DMS153 treated with DMSO at 0.1 percent for 48 hours (cell line): ENCODE results near the gene RBMS3.

Experiments used
- DNase-seq: peaks from one replicate; lab custom pipeline; 2025; ENCODE audit not compliant: unreplicated experiment; lab: John Stamatoyannopoulos, UW

The RBMS3 gene

DNA sequence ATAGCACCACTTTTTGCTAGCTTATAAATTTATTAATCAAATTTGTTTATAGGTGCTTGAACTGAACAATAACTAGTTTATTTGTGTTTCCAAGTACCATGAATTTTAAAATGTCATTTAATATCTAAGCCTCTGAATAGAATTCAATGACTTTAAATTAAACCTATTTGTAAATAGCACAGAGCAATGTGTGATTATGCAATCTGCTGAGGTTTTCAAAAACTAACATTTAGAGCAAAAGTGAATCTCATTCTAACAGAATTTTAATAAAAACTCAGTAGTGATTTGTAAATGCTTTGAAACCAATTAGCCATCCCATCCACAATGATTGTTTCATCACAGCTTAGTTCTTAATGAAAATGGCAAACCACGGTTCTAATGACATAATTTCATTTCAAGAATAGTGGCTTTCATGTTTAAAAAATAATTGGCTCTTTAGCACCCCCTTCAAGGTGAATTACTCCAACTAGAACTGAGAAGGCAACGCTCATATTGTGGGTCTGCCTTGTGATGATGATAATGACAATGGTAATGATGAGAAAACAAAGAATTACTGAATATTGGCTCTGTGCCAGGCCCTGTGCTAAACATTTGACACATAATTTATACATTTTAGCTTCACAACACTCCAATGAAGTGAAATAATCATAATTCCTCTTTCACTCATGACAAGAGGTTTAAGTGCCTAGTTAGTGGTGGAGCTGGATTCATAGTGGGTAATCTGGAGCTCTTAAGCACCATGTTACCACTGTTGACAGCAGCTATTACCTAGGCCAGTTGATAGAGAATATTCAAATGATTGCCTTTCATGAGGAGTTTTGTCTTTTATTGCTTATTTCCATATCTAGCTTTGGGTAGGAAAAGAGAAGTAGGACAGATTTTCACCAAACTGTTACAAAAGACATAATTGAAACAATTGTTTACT, 145.7 kb downstream of the RBMS3 start:
- no peak for DNase-seq

DNA sequence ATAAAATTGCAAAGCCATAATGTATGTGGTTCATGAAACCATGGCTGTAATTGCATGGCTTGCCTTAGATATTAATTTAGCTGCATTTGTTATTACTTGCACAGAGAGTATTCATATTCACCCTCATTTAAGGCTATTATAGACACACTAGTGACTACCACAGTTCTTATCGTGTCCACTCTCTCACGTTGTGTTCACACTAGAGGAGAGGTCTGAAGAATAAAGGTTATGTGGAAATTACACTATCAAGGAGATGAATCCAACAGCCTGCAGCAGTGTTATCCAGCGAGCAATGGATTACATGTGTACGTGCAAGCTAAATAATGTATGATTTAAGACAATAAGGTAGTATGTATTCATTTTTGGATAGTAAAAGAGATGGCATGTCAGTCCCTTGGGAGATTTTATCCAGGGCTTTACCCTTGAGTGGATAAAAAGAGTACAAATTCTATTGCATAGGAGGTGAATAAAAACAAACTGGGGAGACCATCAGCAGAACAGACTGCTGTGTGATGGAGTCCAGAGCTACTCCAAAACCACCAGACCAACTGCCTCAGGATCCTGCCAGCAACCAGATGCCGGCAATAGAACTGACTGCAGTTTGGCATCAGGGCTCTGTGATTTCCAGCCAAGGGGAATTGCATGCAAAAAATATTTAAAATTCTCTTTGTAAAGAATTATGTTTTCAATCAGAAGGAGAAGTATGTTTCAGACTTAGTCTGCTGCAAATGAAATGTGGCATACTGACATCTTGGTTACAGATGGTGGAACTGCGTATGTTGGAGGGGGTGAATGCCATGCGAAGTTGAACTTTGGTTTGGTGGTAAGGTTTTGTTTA, 146.6 kb downstream of the RBMS3 start:
- DNase-seq, result no peak

DNA sequence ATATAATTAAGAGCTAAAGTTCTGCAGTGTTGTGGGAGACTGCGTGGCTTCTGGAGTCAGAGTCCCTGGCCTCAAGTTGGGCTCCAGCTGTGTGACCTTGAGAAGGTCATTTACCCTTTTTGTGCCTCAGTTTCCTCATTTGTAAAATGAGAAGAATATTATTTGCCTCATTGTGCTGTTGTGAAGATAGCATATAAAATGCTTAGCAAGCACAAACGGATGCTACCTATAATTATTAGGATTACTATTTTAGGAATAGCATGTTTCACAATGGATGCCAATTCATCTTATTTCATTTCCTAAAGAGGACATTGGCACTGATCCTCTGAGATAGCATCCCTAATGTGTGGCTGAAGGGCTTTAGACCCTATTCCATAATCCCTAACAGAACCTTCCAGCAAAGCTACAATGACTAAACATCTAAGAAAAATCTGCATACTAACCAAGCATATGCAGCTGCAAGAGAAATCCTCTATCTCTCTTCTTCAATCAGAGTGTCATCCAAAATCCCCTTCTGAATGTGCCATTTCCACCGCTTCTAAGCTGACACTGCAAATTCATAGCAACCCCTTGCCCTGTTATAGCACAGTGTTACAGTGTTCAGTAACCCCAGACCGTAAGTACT, 148.3 kb downstream of the RBMS3 start:
- DNase-seq, result no peak

DNA sequence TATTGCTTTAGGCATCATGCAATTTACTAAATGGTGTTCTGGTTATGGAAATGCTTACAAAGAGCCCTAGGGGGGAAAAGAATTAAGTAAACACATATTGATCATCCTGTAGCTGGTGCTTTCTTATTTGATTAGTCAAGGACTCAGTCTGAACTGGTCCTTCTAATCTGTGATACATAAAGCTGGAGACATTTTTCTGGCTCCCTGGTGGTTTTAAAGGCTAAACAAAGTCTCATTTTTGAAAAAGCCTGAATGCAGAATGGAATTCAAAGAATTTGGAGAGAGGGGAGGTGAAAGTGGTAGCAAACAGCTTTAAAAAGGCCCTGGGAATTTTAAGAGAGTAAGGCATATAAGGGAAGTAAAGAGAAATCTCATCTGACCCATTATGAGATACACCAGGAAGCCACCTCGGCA, 149.7 kb downstream of the RBMS3 start:
- DNase-seq, result no peak

DNA sequence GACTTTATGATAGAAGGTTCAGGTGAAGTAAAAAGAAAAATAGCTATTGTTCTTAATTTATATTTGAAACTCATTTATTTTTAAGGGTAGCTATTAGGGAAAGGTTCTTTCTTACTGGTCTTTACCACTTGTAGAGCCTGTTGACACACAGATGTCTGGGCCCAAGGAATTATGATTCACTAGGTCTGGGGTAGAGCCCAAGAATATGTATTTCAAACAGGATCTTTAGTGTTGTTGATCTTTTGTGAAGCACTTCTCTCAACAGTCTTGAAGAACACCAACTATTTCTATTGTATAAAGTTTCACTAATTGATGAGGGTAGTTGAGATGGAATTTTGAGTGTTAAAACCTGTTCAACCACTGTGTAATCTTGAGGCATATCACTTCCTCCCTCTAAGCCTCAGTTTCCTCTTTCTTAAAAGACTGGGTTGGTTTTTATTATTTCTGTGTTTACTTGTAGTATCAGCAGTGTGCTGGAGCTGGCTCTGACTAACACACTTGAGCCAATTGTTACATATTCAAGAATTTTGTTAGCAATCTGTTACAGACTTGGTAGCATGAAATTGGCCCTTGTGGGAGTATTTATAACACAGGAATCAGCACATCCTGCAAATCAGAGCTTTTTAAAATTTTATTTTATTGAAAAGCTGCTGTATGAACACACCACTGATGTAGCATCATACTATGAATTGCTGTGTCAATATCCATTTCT, 155.9 kb downstream of the RBMS3 start:
- DNase-seq, result no peak

DNA sequence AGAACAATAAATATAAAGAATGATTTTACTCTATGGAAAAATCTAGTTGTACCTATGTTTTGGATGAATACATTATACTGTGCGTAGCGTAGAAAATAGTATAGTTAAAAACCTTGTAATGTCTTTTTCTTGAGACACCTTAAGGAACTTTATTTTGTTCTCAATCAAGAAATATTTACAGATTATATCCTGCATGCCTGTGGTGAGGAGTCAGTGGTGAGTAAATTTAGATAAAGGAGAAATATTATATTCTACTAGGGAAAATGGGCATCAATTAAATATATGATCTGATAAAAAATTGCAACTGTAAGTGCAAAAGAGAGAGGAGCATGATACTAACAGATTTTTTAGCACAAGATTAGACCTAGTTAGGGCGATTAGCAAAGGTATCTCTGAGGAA, 157.7 kb downstream of the RBMS3 start:
- DNase-seq, result no peak

DNA sequence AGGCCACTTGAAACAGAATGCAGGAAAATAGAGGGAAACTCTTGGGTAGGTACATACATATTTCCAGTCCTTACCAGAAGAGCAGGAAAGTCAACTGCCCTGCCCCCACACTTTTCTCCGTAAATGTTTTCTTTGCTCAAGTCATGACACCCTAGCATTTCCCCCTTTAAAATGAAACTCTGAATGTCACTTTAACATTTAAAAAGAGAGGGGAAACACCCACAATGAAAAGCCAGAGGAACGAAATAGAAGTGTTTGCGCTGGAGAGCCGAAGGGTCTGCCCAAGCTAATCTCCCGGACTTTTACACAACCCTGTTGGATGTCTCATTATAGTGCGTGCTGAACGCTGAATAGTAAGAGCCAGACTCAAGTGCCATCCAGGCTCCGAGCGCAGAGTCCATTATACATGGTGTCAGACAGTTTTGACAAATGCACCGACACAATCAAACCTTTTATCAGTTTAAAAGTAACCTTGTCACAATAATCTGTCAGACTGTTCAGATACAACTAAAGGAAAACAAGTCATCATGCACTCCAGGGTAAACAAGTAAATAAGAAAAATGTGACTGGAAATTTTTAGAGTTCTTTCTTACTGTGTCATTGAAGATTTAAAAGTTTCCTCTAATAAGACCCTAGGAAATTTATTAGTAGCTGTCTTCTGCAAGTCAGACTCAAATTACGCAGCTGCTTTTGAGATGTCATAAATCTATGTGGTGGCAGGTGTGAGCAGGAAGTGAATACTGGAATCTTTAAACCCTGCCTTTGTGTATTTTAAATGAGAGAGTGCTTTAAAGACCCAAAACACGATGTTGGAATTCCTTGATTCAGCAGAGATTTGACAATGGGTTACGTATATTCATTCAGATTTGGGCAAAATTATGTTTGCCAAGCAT, 159.8 kb downstream of the RBMS3 start:
- DNase-seq, result peak; percentile 82

DNA sequence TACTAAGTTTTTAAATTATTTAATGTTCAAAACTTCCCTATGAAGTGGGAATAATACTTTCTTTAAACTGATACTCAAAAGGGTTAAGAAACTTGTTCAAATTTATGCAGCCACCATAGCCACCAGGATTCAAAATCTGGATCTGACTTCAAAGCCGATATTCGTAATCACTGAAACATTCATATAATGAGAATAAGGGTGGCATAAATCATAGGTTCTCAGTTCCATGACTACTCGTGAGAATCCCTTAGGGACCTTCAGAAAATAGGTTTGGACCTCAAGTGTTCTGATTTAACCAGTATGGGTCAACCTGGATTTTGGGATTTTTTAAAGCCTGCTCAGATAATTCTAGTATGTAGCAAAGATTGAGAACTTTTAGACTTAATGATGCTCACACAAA, 160.6 kb downstream of the RBMS3 start:
- no peak for DNase-seq

DNA sequence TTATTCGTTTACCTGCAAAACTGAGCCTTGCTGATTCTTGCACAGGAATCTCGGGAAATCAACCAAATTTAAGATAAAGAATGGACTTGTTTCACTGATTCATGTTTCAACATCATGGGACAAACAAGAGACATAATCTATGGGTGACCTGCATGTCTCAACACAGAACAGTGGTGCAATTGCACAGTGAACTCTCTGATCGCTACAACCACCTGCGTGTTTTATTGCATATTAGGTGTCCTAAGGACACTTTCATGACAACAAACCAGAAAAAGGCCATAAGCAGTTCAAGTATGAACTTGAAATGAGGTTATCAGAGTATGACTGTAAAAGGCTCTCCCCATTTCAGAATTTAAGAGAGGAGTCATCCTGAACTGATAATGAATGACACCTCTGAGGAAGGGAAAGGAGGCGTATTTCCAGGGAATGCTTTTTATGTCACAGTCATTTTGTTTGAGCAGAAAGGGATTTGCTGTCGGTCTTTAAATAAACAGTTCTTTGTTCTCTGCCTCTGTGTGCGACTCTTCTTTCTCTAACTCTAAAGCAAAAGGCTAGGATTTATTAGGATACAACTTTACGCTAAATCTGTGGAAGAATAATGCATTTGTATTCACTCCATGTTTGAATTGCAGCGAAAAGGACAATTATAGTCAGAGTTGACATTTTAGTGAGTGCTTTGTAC, 167.2 kb downstream of the RBMS3 start:
- peak; percentile 21 for DNase-seq

DNA sequence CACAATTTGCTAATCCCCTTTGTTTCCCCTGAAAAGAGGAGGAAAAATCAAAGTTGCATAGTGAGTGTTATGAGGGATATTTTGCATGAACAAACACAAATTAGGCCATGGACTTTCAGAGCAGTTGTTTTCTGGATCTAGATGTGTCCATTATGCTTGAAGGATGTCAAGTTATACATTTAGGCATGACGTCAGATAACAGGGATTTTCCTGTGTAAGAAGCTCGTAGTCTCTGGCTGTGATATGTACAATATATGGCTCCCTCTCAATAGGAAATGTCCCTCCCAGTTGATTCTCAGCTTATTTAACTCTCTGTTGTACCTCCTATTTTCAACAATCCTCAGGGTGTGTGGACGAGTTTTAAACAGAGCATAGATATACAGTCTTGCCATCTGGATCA, 171.0 kb downstream of the RBMS3 start:
- DNase-seq, result no peak

DNA sequence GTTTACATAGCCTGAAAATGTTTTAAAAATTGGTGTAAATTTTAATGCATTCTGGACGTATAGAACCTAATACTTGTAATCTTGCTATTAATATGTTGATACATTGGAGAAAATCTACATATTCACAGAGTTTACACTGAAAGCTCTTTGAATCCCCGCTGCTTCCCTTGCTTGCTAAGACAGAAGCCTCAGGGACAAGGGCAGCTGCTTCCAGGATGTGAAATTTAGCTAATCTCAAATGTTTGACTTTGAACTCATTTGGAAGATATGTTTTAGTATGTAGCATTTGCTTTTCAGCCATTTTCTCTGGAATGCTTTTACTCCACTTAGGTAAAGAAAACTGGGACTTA, 172.0 kb downstream of the RBMS3 start:
- DNase-seq, result no peak

DNA sequence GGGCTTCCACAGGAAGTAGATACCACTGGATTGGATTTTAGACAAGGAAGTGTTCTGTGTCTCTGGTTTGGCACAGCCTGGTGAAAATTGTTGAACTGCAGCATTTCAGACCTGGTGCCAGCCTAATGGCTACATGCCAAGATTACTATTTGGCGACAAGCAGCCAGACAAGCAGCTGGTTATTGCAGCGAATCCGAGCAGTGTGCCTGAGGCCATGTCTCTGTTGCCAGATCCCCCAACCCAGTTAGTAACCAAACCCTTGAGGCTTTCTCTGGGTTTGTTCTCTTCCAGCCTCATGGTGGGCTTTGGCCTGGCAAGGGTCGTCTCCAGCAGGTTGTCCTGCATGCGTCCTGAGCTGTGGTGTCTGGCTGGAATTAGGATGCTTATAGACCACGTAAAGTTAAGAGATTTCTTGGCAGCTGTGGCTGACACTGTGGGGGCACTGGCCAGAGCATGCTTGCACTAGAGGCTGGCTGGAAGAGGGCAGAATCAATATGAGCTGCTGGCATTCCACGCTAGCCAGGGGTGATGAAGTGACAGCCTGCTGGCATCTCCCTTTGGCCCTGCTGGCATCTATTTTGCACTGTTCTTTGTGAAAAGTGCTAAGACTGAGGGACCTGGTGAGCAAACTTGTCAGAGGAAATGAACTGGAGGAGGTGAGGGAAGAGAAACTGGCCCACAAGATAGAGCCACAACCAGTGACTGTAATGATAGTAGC, 172.6 kb downstream of the RBMS3 start:
- peak; percentile 10 for DNase-seq

DNA sequence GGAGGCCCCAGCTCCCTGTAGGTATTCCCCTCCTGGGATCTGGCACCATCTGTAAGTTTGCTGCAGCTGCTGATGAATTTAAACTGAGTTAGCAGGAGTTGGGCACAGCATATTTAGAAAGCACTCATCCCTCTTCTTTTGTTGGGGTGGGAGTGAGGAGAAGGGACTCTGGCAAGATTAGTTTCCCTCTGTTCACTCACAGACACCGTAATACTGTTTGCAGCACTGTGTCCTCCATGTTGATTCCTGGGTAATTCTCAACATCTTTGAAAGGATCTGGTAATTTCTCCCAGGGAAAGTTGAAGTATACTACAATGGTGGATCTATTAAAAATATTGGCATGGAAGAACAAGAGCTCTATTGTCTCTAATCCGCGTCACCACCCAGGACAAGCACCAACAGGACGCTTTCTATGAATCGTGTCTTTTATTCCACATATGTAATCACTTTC, 173.3 kb downstream of the RBMS3 start:
- no peak for DNase-seq

DNA sequence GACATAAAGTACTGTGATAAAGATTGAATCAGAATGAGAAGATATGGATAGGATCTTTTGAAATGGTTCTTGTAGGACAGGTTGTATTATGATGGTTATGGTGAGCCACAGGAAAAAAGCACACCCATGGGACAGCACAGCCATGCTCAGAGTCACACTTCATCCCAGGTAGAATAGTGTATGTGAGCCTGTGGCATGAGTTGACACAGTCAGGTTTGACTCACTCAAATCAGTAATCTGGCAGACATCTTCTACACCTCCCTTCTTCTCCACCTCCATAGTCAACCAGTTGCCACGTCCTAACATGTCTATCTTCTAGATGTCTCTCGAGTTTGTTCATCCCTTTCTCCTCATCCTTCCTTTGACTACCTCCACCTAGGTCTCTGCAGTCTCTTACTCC, 176.0 kb downstream of the RBMS3 start:
- DNase-seq, result no peak

DNA sequence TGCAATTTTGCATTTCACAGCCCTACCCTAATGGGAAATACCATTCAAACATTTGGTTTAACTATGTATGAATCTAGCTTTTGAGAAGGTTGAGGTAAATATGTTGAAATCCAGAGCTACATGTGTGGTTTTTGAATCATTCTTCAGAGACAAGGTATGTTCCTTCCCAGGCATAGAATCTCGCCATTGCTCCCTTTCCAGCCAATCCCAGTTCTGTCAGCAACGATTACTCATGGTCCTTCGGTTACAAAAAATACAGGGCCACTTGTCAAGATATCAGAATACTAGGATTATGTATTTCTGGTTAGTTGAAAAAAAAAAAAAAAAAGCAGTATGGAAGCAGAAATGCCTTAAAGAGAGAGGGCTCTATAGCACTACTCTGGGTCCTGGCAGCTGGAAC, 182.4 kb downstream of the RBMS3 start:
- no peak for DNase-seq

DNA sequence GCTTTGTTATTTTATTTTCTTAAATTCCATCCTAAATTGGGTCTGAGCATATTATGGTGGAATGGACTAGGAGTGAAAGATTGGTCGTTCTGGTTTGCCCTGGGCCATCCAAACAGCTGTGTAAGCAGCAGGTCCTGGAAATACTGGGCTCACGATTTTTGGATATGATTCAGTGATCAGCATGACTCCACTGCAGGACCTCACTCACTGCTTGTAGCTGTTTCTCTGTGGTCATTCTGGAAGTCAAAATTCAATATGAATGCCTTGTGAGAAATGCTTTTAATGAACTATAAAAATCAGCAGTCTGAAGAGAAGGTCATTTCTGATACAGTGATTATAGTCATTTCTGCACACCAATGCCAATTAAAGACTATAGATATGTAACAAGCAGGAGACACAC, 185.0 kb downstream of the RBMS3 start:
- no peak for DNase-seq

DNA sequence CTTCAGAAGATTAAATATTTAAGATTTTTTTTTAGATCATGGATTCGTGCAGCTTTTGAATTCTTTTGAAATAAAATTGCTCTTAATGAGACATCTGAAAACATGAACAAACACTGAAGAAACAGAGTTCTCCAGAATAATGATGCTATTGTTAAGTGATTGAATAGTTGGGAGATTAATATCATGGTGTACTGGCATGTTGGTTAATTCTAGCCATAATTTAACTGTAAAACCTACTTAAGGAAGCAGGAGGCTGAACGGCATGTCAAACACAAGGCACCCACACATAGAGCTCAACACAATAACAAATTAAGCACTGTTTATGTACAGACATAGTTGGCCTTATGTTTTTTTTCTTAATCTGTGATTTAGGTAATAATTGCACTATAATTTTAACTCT, 185.6 kb downstream of the RBMS3 start:
- no peak for DNase-seq

DNA sequence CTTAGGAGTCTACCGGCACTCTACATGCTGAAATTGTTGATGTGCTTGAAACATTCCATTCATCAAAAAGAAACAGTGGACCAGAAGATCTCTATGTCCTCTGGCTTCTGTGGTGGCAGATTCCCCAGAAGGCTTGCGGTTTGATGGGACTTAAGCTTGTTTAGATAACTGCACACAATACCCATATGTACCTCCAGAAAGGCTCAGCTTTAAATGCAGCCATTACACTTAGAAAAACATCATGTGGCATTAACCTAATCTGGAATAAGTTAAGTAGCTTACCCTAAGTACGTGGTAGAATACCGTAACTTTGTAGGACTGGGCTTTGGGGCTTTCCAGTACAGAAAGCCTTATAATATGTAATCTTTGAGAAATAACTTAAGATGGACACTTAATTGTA, 187.3 kb downstream of the RBMS3 start:
- DNase-seq, result no peak
